HUES64 (cell line): ENCODE results near the gene WDR33.

Experiments used
- H3K27ac ChIP-seq: 2 replicates; pipeline ENCODE4 v1.7.0; 2013; ENCODE audit warnings: low read depth, low read length, inconsistent platforms
- H3K27me3 ChIP-seq: 2 replicates; pipeline ENCODE4 v1.6.1; 2013; ENCODE audit warnings: mild to moderate bottlenecking, low read length; ENCODE audit not compliant: insufficient read depth
- H3K36me3 ChIP-seq: 2 replicates; pipeline ENCODE4 v1.6.1; 2013; ENCODE audit warnings: mild to moderate bottlenecking, low read length; ENCODE audit not compliant: insufficient read depth
- H3K4me1 ChIP-seq: 2 replicates; pipeline ENCODE4 v1.6.1; 2013; ENCODE audit warnings: mild to moderate bottlenecking, low read length, moderate library complexity; ENCODE audit not compliant: insufficient read depth
- H3K4me3 ChIP-seq: 2 replicates; pipeline ENCODE4 v1.5.1; 2013; ENCODE audit warnings: mild to moderate bottlenecking, low read length, moderate library complexity
- H3K9ac ChIP-seq: 2 replicates; pipeline ENCODE4 v1.6.1; 2013; ENCODE audit warnings: mild to moderate bottlenecking, low read depth, low read length
- H3K9me3 ChIP-seq: 2 replicates; pipeline ENCODE4 v1.6.1; 2013; ENCODE audit warnings: low read depth, low read length; ENCODE audit not compliant: insufficient read depth
- WGBS: fragments of 150-250, 120-280 bp; methylation state at CpG from one replicate; pipeline ENCODE4 v1.1.7; 2013; ENCODE audit warnings: missing lambda C conversion rate; 5-methylcytosine and 5-hydroxymethylcytosine counted together

The WDR33 gene

GRCh38 chr2:127735044-127735443 is 75.9 kb downstream of the WDR33 start:
- H3K4me3 ChIP-seq, result no peak overlapping the region
- 90% methylated on average over 2 of the region's 2 CpGs for WGBS
- H3K36me3 ChIP-seq, result peaks cover 51% of the 10 kb centered on the region
- no peaks in the 10 kb centered on the region for H3K4me1 ChIP-seq
- H3K27me3 ChIP-seq, result no peaks in the 10 kb centered on the region
- no peaks in the 10 kb centered on the region for H3K9me3 ChIP-seq
- H3K9ac ChIP-seq, result no peak overlapping the region
- H3K27ac ChIP-seq, result no peak overlapping the region

- 97% methylated on average over 4 of the region's 5 CpGs for WGBS
- Histone ChIP-seq H3K4me3 (no peak overlapping the region), H3K9ac (no peak overlapping the region), H3K27ac (no peak overlapping the region), H3K9me3 (no peaks in the 10 kb centered on the region), H3K36me3 (peaks cover 45% of the 10 kb centered on the region), H3K4me1 (no peaks in the 10 kb centered on the region), H3K27me3 (no peaks in the 10 kb centered on the region)
Observed at GRCh38 chr2:127733816-127734537, 77.0 kb downstream of the WDR33 start.

GRCh38 chr2:127733113-127733815 is 77.7 kb downstream of the WDR33 start:
- H3K4me1 ChIP-seq, result no peaks in the 10 kb centered on the region
- H3K27me3 ChIP-seq, result no peaks in the 10 kb centered on the region
- no peak overlapping the region for H3K9ac ChIP-seq
- peaks cover 41% of the 10 kb centered on the region for H3K36me3 ChIP-seq
- H3K27ac ChIP-seq, result no peak overlapping the region
- WGBS, result 94% methylated on average over 6 of the region's 6 CpGs
- H3K4me3 ChIP-seq, result no peak overlapping the region
- no peaks in the 10 kb centered on the region for H3K9me3 ChIP-seq

- Histone ChIP-seq H3K27ac (no peak overlapping the region), H3K4me3 (no peak overlapping the region)
- 93% methylated on average over 6 of the region's 6 CpGs for WGBS
Observed at GRCh38 chr2:127726158-127726880, 84.7 kb downstream of the WDR33 start.

GRCh38 chr2:127722807-127723206 is 88.2 kb downstream of the WDR33 start:
- no peaks in the 10 kb centered on the region for H3K4me1 ChIP-seq
- no peak overlapping the region for H3K4me3 ChIP-seq
- no peaks in the 10 kb centered on the region for H3K27me3 ChIP-seq
- no peak overlapping the region for H3K27ac ChIP-seq
- no peak overlapping the region for H3K9ac ChIP-seq
- 80% methylated on average over 1 of the region's 3 CpGs for WGBS
- peaks cover 91% of the 10 kb centered on the region for H3K36me3 ChIP-seq
- H3K9me3 ChIP-seq, result no peaks in the 10 kb centered on the region

More at GRCh38 chr2:127726158-127726880, 84.7 kb downstream of the WDR33 start:
- no peaks in the 10 kb centered on the region for H3K4me1 ChIP-seq
- H3K9me3 ChIP-seq, result no peaks in the 10 kb centered on the region
- H3K36me3 ChIP-seq, result peaks cover 69% of the 10 kb centered on the region
- no peak overlapping the region for H3K9ac ChIP-seq
- H3K27me3 ChIP-seq, result no peaks in the 10 kb centered on the region

GRCh38 chr2:127721978-127722355 is 89.0 kb downstream of the WDR33 start:
- Histone ChIP-seq H3K36me3 (peaks cover 92% of the 10 kb centered on the region), H3K9ac (no peak overlapping the region), H3K27ac (no peak overlapping the region)

GRCh38 chr2:127721311-127721977 is 89.5 kb downstream of the WDR33 start:
- WGBS, result 95% methylated on average over 6 of the region's 6 CpGs
- H3K36me3 ChIP-seq, result peaks cover 92% of the 10 kb centered on the region
- no peak overlapping the region for H3K27ac ChIP-seq

More at GRCh38 chr2:127721978-127722355, 89.0 kb downstream of the WDR33 start:
- no peaks in the 10 kb centered on the region for H3K9me3 ChIP-seq
- H3K27me3 ChIP-seq, result no peaks in the 10 kb centered on the region
- 100% methylated on average over 2 of the region's 2 CpGs for WGBS
- H3K4me1 ChIP-seq, result no peaks in the 10 kb centered on the region
- H3K4me3 ChIP-seq, result no peak overlapping the region

GRCh38 chr2:127719301-127720218 is 91.4 kb downstream of the WDR33 start:
- Histone ChIP-seq H3K4me3 (no peak overlapping the region), H3K27me3 (no peaks in the 10 kb centered on the region), H3K4me1 (peaks cover 5% of the 10 kb centered on the region), H3K9ac (no peak overlapping the region), H3K27ac (no peak overlapping the region), H3K9me3 (no peaks in the 10 kb centered on the region), H3K36me3 (peaks cover 98% of the 10 kb centered on the region)
- 94% methylated on average over 13 of the region's 13 CpGs for WGBS

More at GRCh38 chr2:127721311-127721977, 89.5 kb downstream of the WDR33 start:
- H3K9ac ChIP-seq, result no peak overlapping the region
- no peaks in the 10 kb centered on the region for H3K27me3 ChIP-seq
- H3K4me3 ChIP-seq, result no peak overlapping the region
- H3K9me3 ChIP-seq, result no peaks in the 10 kb centered on the region
- H3K4me1 ChIP-seq, result no peaks in the 10 kb centered on the region

- no peak overlapping the region for H3K4me3 ChIP-seq
- H3K9ac ChIP-seq, result no peak overlapping the region
- WGBS, result 97% methylated on average over 4 of the region's 4 CpGs
- H3K27me3 ChIP-seq, result no peaks in the 10 kb centered on the region
- no peaks in the 10 kb centered on the region for H3K9me3 ChIP-seq
- no peak overlapping the region for H3K27ac ChIP-seq
- peaks cover 98% of the 10 kb centered on the region for H3K36me3 ChIP-seq
- H3K4me1 ChIP-seq, result peaks cover 5% of the 10 kb centered on the region
Observed at GRCh38 chr2:127718271-127718670, 92.7 kb downstream of the WDR33 start.

- Histone ChIP-seq H3K36me3 (peaks cover 87% of the 10 kb centered on the region), H3K4me1 (peaks cover 5% of the 10 kb centered on the region), H3K9me3 (no peaks in the 10 kb centered on the region), H3K4me3 (no peak overlapping the region), H3K9ac (no peak overlapping the region), H3K27ac (no peak overlapping the region), H3K27me3 (no peaks in the 10 kb centered on the region)
- 89% methylated on average over 14 of the region's 14 CpGs for WGBS
Observed at GRCh38 chr2:127715778-127716449, 95.1 kb downstream of the WDR33 start.
